GM12873 (cell line): Measurements from ENCODE around the gene FOXK1.

Source experiments
- TF ChIP-seq, protein P1 (sequence below): IDR thresholded peaks from 2 replicates; pipeline ENCODE4 v1.5.1; 2012; ENCODE audit warnings: low read depth, mild to moderate bottlenecking, moderate library complexity, low read length, control low read depth; ENCODE audit not compliant: insufficient read depth; ENCODE audit errors: missing control alignments

Gene FOXK1

DNA sequence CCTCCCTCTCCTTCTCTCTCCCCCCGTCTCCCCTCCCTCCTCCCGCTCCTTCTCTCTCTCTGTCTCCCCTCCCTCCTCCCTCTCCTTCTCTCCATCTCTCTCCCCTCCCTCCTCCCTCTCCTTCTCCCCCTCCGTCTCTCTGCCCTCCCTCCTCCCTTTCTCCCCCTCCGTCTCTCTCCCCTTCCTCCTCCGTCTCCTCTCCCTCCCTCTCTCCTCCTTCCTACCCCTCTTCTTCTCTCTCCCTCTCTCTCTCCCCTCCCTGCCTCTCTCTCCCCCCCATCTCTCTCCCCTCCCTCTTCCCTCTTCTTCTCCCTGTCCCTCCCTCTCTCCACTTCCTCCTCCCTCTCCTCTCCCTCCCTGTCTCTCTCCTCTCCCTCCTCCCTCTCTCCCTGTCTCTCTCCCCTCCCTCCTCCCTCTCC, 125.5 kb downstream of the FOXK1 start:
- TF ChIP-seq, protein P1, sequence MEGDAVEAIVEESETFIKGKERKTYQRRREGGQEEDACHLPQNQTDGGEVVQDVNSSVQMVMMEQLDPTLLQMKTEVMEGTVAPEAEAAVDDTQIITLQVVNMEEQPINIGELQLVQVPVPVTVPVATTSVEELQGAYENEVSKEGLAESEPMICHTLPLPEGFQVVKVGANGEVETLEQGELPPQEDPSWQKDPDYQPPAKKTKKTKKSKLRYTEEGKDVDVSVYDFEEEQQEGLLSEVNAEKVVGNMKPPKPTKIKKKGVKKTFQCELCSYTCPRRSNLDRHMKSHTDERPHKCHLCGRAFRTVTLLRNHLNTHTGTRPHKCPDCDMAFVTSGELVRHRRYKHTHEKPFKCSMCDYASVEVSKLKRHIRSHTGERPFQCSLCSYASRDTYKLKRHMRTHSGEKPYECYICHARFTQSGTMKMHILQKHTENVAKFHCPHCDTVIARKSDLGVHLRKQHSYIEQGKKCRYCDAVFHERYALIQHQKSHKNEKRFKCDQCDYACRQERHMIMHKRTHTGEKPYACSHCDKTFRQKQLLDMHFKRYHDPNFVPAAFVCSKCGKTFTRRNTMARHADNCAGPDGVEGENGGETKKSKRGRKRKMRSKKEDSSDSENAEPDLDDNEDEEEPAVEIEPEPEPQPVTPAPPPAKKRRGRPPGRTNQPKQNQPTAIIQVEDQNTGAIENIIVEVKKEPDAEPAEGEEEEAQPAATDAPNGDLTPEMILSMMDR: no peak

DNA sequence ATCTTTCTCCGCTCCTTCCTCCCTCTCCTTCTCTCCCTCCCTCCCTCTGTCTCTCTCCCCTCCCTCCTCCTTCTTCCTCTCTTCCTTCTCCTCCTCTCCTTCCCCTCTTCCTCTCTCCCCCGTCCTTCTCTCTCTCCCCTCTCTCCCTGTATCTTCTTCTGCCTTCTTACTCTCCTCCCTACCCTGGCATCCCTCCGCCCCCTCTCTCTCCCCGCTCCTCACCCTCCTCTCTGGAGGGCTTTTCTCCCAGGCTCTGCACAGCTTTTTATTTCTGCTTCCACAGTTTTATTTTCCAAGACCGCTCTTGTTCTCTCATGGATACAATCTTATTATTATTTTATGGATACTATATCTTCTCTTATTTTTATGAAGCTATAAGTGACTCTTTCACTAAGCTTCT, 125.9 kb downstream of the FOXK1 start:
- TF ChIP-seq, protein P1: no peak

DNA sequence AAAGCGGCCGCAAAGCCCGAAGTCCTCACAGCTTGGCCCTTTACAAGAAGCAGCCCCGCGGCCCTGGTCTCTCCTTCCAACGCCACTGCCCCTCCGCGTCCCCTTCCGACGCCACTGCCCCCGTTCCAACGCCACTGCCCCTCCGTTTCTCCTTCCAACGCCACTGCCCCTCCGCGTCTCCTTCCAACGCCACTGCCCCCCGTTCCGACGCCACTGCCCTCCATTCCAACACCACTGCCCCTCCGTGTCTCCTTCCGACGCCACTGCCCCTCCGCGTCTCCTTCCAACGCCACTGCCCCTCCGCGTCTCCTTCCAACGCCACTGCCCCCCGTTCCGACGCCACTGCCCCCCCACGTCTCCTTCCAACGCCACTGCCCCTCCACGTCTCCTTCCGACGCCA, 126.5 kb downstream of the FOXK1 start:
- TF ChIP-seq, protein P1: no peak

DNA sequence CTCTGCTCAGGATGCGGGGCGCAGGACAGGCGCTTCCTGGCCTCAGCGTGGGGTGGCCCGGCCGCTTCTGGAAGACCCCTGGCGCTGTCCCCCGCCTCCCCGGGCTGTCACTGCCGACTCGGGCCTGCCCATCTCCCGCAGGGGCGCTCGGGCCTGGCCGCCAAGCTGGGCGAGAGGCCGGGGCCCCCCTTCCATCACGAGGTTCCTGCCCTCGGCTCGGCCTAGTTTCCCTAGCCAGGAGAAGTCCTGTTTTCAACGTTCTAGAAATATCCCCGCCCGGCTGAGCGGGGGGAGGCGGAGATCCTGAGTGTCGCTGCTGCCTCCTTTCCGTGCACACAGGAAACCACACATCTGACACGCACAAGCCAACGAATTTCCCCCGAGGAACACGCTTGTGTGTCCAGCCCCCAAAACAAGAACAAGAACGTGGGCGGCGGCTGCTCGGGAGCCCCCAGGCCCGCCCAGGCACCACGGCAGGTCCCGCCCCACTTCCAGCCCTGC, 127.0 kb downstream of the FOXK1 start:
- TF ChIP-seq, protein P1: no peak

DNA sequence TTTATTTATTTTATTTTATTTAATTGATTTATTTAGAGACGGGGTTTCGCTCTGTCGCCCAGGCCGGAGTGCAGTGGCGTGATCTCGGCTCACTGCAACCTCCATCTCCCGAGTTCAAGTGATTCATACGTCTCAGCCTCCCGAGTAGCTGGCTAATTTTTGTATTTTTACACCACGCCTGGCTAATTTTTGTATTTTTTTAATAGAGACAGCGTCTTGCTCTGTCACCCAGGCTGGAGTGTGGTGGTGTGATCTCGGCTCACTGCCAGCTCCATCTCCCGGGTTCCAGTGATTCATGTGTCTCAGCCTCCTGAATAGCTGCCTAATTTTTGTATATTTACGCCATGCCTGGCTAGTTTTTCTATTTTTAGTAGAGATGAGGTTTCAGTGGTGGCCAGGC, 127.6 kb downstream of the FOXK1 start:
- TF ChIP-seq, protein P1: no peak

DNA sequence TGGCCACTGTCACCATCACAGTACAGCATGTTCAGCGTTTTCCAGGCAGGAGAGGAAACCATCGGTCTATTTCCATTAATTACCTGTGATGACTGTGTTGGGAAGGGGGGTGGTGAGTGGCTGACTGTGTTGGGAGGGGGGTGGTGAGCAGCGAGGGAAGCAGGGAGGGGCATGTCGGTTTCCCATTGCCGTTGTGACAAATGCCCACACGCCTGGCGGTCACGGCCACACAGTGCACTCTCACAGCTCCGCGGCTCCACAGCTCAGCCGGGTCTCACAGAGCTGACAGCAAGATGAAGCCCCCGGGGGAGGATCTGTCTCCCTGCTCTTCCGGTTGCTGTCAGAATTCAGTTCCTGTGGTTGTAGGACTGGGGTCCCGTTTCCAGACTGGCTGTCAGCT, 132.3 kb downstream of the FOXK1 start:
- TF ChIP-seq, protein P1: no peak

DNA sequence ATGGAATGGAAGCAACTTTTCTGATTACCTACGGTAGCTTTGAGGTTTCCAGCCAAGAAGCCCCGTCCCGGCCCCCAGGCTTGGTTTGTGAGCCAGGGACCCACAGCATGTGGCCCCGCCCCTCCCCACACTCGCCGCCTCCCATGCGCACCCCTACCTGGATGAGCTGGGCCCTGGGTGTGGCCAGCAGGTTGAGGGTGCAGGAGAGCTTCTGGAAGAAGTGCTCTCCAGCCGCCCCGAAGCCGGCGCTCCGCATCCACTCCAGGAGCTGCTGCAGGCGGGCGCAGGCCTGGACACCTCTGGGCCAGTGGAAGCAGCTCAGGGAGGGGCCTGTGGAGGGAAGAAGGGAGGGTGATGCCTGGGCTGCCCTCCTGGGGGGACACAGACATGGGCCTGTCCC, 133.0 kb downstream of the FOXK1 start:
- TF ChIP-seq, protein P1: no peak
